GM12878 (cell line): ENCODE measurements around the gene DACH1. TPM values are rescaled to one million over a fixed set of nuclear protein-coding genes. Genes with fewer than 3 reads are reported as not detected.

Experiments used
- ATAC-seq: fragments of 200-7000 bp; cut with Tn5 transposase; 3 replicates; pipeline ENCODE4 v1.9.1; 2020; ENCODE audit warnings: mild to moderate bottlenecking, moderate library complexity
- BruUV-seq: library from RNA; stranded (reverse); fragments of 400-500 nt; replicated peaks from 2 replicates; lab custom pipeline; 2021; lab: Mats Ljungman, UMichigan
- CTCF ChIA-PET: fragments of 300-600 bp; sonication (Branson Sonifier 250); formaldehyde crosslinking; extraction: SDS; loops from one replicate; lab custom pipeline; 2021; ENCODE audit warnings: inconsistent platforms; lab: Yijun Ruan, JAX
- POLR2A ChIA-PET: fragments of 350-600 bp; formaldehyde crosslinking; extraction: SDS; loops from one replicate; lab custom pipeline; 2021; ENCODE audit warnings: inconsistent platforms; lab: Charles Lee
- RAD21 ChIA-PET: fragments of 300-600 bp; sonication (Branson Sonifier 250); formaldehyde crosslinking; loops from one replicate; lab custom pipeline; 2023; ENCODE audit warnings: antibody characterized with exemption; ENCODE audit not compliant: unreplicated experiment; lab: Charles Lee
- SMC1A ChIA-PET: fragments of 300-600 bp; sonication (Branson Sonifier 250); formaldehyde crosslinking; loops from one replicate; lab custom pipeline; 2023; ENCODE audit not compliant: unreplicated experiment, uncharacterized antibody; lab: Charles Lee
- DNase-seq: peaks from one replicate; pipeline ENCODE4 v3.0.0-alpha.2; 2011; ENCODE audit warnings: low read depth, low spot score
- FAIRE-seq: peaks from 3 replicates; lab custom pipeline; 2011; peaks lifted over from hg19 to GRCh38; lab: Jason Lieb, UNC
- H2AFZ ChIP-seq: 2 replicates; pipeline ENCODE4 v1.6.0; 2011; ENCODE audit warnings: low read depth, low read length, control low read depth; ENCODE audit not compliant: control insufficient read depth
- H3K27ac ChIP-seq: 2 replicates; pipeline ENCODE4 v1.5.1; 2011; ENCODE audit warnings: control low read depth; ENCODE audit not compliant: control insufficient read depth, insufficient read depth
- H3K27me3 ChIP-seq, 2 experiments: replicated peaks in 1 of 2; 2 replicates each; pipeline versions ENCODE4 v1.6.0 to v1.6.1; 2011; ENCODE audit warnings: low read length in 1 of 2; ENCODE audit not compliant: control insufficient read depth in 2 of 2, insufficient read depth in 2 of 2
- H3K36me3 ChIP-seq, 2 experiments: 2 replicates each; pipeline ENCODE4 v1.5.1; 2011; ENCODE audit warnings: low read length in 1 of 2; ENCODE audit not compliant: control insufficient read depth in 2 of 2, insufficient read depth in 2 of 2
- H3K4me1 ChIP-seq: 2 replicates; pipeline ENCODE4 v1.6.1; 2011; ENCODE audit warnings: mild to moderate bottlenecking, low read length, moderate library complexity, mixed read lengths; ENCODE audit not compliant: control insufficient read depth, insufficient read depth
- H3K4me2 ChIP-seq: 2 replicates; pipeline ENCODE4 v1.6.0; 2011; ENCODE audit warnings: control low read depth; ENCODE audit not compliant: control insufficient read depth, insufficient read depth
- H3K4me3 ChIP-seq: fragments of 200-600 bp; sonication (generic); 2 replicates; pipeline ENCODE4 v1.5.1; 2016
- H3K79me2 ChIP-seq: 2 replicates; pipeline ENCODE4 v1.6.0; 2011; ENCODE audit warnings: low read length; ENCODE audit not compliant: control insufficient read depth, insufficient read depth
- H3K9ac ChIP-seq: 2 replicates; pipeline ENCODE4 v1.8.0; 2011; ENCODE audit warnings: low read length, control low read depth, mixed read lengths; ENCODE audit not compliant: control insufficient read depth, insufficient read depth
- H3K9me3 ChIP-seq: replicated peaks from 3 replicates; pipeline ENCODE4 v1.5.1; 2011; ENCODE audit warnings: mild to moderate bottlenecking, low read length; ENCODE audit not compliant: control insufficient read depth, insufficient read depth
- H4K20me1 ChIP-seq: 2 replicates; pipeline ENCODE4 v1.6.0; 2011; ENCODE audit not compliant: control insufficient read depth, insufficient read depth
- EED ChIP-seq: sonication (generic); IDR thresholded peaks from 2 replicates; pipeline ENCODE4 v1.6.1; 2016; ENCODE audit warnings: antibody characterized with exemption, low read depth
- EP300 ChIP-seq, 2 experiments: fragments of 150-350 bp in 1 of 2; IDR thresholded peaks; 2 replicates each; pipeline ENCODE4 v1.6.1; 2011 to 2012; ENCODE audit warnings: low read depth in 2 of 2, low read length in 2 of 2, borderline replicate concordance in 1 of 2, improper control_type of control experiment in 1 of 2, inconsistent platforms in 1 of 2; ENCODE audit not compliant: control insufficient read depth in 1 of 2
- IKZF2 ChIP-seq, 2 experiments: fragments of 450-650 bp; IDR thresholded peaks; 2 replicates each; pipeline ENCODE4 v1.6.1; 2017; ENCODE audit warnings: mild to moderate bottlenecking in 2 of 2, moderate library complexity in 2 of 2
- IRF5 ChIP-seq: fragments of 450-650 bp; IDR thresholded peaks from 2 replicates; pipeline ENCODE4 v1.6.1; 2017; ENCODE audit warnings: borderline replicate concordance
- NKRF ChIP-seq: fragments of 450-650 bp; conservative IDR thresholded peaks from 2 replicates; pipeline ENCODE4 v1.6.1; 2017; ENCODE audit warnings: mild to moderate bottlenecking, moderate library complexity
- PAX8 ChIP-seq: fragments of 450-650 bp; IDR thresholded peaks from 2 replicates; pipeline ENCODE4 v1.6.1; 2017; ENCODE audit warnings: mild to moderate bottlenecking, moderate library complexity
- SMAD5 ChIP-seq: IDR thresholded peaks from 2 replicates; pipeline ENCODE4 v1.6.1; 2016; ENCODE audit warnings: antibody characterized with exemption, low read depth
- STAT1 ChIP-seq: fragments of 450-650 bp; conservative IDR thresholded peaks from 2 replicates; pipeline ENCODE4 v1.6.1; 2014; ENCODE audit warnings: antibody characterized with exemption, mild to moderate bottlenecking
- USF1 ChIP-seq: IDR thresholded peaks from 2 replicates; pipeline ENCODE4 v1.6.1; 2011; ENCODE audit warnings: borderline replicate concordance, low read depth, mild to moderate bottlenecking, moderate library complexity, mixed read lengths, low read length; ENCODE audit not compliant: insufficient read depth; ENCODE audit errors: extremely low read length
- YY1 ChIP-seq: IDR thresholded peaks from 2 replicates; pipeline ENCODE4 v1.6.1; 2011; ENCODE audit warnings: low read depth, mild to moderate bottlenecking, low read length
- ZNF274 ChIP-seq: IDR thresholded peaks from one replicate; pipeline ENCODE4 v1.8.0; 2011; ENCODE audit not compliant: insufficient read length, insufficient read depth
- in situ Hi-C: fragments of 300-500 bp; cut with MboI; formaldehyde crosslinking; loops from 9 replicates; pipeline ENCODE4 v1.14.3; 2018; ENCODE audit warnings: mixed read lengths
- intact Hi-C: fragments of 100-400 bp; cut with micrococcal nuclease; formaldehyde crosslinking; loops from one replicate; pipeline ENCODE4 v1.14.2; 2022; ENCODE audit not compliant: unreplicated experiment
- polyA plus RNA-seq, 11 experiments: library from polyadenylated mRNA; depleted of rRNA in 4 of 11; unstranded in 6 of 11; stranded (reverse) in 5 of 11; fragments of >200 nt; fragmentation: Nextera tagmentation in 4 of 11; fragmentation: Illumina TruSeq in 1 of 11; extraction: Ambion mirVana in 4 of 11; extraction: Trizol in 1 of 11; gene quantifications; 1 replicate in 1 of 11; 2 replicates in 10 of 11; pipeline versions ENCODE4 v1.2.1 to v1.2.3, GENCODE V29; 2011 to 2016; ENCODE audit warnings: inconsistent platforms in 2 of 11, missing spikeins in 2 of 11, low read depth in 1 of 11
- total RNA-seq, 4 experiments: library from RNA; depleted of rRNA in 3 of 4; stranded (reverse); fragments of >200 nt in 3 of 4; fragmentation: Illumina TruSeq in 1 of 4; extraction: Trizol in 1 of 4; gene quantifications; 2 replicates each; pipeline versions ENCODE4 v1.2.1 to v1.2.3, GENCODE V29; 2013 to 2021

DACH1 gene
- total and polyA plus RNA-seq, 10 of the 15 experiments (the other 5 are each of a cell fraction or from before 2014, with no cell fraction given), result 0.05 TPM; not detected in 9

- H4K20me1 ChIP-seq, result no peaks in the 10 kb centered on the region
- no peak overlapping the region for H2AFZ ChIP-seq
- no peak for TF ChIP-seq EED
- no peak for TF ChIP-seq STAT1
- no peak for TF ChIP-seq PAX8
- TF ChIP-seq ZNF274, result no peak
- no peak for TF ChIP-seq USF1
- no peak for TF ChIP-seq SMAD5
- TF ChIP-seq NKRF, result no peak
- no peak for TF ChIP-seq IRF5
- TF ChIP-seq IKZF2 (IDR thresholded peaks at IDR 0.05), result no peak
- TF ChIP-seq EP300 (IDR thresholded peaks at IDR 0.05; ENCODE audit: borderline replicate concordance in 1 of 2, control insufficient read depth in 1 of 2, low read depth in 2 of 2, low read length in 2 of 2), result no peak
- no peak for TF ChIP-seq YY1
- in situ Hi-C loops, result no loop called here
- H3K27me3 ChIP-seq, result no peaks in the 10 kb centered on the region
- ChIA-PET RAD21 (no interaction called here), CTCF (no interaction called here), SMC1A (no interaction called here), POLR2A (no interaction called here)
- H3K4me2 ChIP-seq, result no peak overlapping the region
- DNase-seq (no peak), FAIRE-seq (no peak), ATAC-seq (no peak)
- H3K9me3 ChIP-seq, result no peaks in the 10 kb centered on the region
- H3K36me3 ChIP-seq, result no peaks in the 10 kb centered on the region
- no peak overlapping the region for H3K4me3 ChIP-seq
- no peaks in the 10 kb centered on the region for H3K79me2 ChIP-seq
- no TSS peak for BruUV-seq
- no peaks in the 10 kb centered on the region for H3K4me1 ChIP-seq
- intact Hi-C loops, result no loop called here
- H3K27ac ChIP-seq, result no peak overlapping the region
- H3K9ac ChIP-seq, result no peak overlapping the region
These were observed 407.3 kb downstream of the DACH1 start for GRCh38 chr13:71459708-71460107.
